Astrocyte of the spinal cord (primary cell): Measurements from ENCODE around the gene KRT77.

Source experiments
- DNase-seq: peaks from one replicate; pipeline ENCODE4 v3.0.0; 2011; ENCODE audit warnings: low read depth, low spot score
- H3K4me3 ChIP-seq: 2 replicates; pipeline ENCODE4 v1.5.1; 2011; ENCODE audit warnings: low read depth, mild to moderate bottlenecking, low read length, moderate library complexity
- in situ Hi-C: cut with HindIII; loops from 2 replicates; pipeline ENCODE4 v1.10.0; 2017; ENCODE audit warnings: low sequenced_read_pairs
- TF ChIP-seq, protein P1 (sequence below): IDR thresholded peaks from 2 replicates; pipeline ENCODE4 v1.5.1; 2012; ENCODE audit warnings: low read depth, mild to moderate bottlenecking, low read length, inconsistent platforms

Gene KRT77

DNA sequence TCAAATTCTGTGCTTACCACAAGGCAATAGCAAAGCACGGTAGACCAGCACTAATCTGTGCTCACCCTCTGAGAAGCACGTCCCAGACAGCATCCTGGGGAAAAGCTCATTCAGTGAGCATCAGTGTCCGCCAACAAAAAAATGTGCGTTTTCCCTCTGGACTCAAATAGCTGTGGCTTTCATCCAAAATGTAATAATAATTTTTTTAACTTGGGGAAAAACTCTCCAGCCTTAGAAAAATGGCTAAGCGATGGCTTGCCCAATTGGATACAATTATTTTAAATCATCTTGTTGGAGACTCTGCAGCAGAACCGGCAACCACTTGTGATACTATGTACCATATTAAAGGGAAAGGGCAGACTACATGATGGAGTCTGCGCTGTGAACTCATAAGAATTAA is 1.1 kb upstream of the KRT77 start:
- TF ChIP-seq, protein P1, sequence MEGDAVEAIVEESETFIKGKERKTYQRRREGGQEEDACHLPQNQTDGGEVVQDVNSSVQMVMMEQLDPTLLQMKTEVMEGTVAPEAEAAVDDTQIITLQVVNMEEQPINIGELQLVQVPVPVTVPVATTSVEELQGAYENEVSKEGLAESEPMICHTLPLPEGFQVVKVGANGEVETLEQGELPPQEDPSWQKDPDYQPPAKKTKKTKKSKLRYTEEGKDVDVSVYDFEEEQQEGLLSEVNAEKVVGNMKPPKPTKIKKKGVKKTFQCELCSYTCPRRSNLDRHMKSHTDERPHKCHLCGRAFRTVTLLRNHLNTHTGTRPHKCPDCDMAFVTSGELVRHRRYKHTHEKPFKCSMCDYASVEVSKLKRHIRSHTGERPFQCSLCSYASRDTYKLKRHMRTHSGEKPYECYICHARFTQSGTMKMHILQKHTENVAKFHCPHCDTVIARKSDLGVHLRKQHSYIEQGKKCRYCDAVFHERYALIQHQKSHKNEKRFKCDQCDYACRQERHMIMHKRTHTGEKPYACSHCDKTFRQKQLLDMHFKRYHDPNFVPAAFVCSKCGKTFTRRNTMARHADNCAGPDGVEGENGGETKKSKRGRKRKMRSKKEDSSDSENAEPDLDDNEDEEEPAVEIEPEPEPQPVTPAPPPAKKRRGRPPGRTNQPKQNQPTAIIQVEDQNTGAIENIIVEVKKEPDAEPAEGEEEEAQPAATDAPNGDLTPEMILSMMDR = no peak
- DNase-seq = no peak
- in situ Hi-C loops = no loop called here
- no peak overlapping the region for H3K4me3 ChIP-seq

- H3K4me3 ChIP-seq = no peak overlapping the region
- TF ChIP-seq, protein P1 = no peak
- in situ Hi-C loops = no loop called here
- DNase-seq = no peak
Measured at GRCh38 chr12:52703878-52704277, 554 bp upstream of the KRT77 start.

DNA sequence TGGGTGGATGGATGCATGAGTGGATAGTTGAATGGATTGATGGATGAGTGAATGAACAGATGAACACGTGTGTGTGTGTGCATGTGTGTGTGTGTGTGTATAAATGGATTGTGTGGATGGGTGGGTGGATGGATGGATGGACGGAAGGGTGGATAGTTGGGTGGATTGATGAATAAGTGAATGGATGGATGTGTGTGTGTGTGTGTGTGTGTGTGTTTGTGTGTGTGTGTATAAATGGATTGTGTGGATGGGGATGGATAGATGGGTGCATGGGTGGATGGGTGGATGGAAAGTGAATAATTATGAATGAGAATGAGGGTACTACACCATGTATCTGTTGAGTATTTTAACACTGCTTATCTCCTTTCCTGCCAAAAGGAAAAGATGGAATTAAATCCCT is 986 bp downstream of the KRT77 start:
- TF ChIP-seq, protein P1 = no peak
- no peak for DNase-seq
- in situ Hi-C loops = no loop called here
- no peak overlapping the region for H3K4me3 ChIP-seq

DNA sequence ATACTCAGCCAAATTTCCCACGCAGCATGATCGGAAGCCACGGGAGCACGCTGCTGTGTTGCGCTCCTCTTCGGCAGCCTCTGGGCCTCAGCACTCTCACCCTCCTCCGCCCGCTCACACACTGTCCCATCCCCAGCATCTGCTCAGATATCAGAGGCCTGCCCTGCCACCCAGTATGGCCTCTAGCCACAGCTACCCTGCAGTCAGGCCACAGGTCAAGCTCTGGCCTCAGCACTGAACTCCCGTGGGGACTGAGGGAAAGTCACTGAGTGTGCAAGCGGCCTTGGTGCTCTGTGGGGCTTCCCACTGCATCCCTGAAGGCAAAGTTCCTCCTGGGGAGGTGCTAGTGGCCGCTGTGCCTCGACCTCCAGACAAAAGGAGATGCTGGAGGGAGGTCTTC is 2.0 kb downstream of the KRT77 start:
- in situ Hi-C loops = no loop called here
- DNase-seq = no peak
- TF ChIP-seq, protein P1 = no peak
- no peak overlapping the region for H3K4me3 ChIP-seq

- TF ChIP-seq, protein P1 = no peak
- no peak overlapping the region for H3K4me3 ChIP-seq
- in situ Hi-C loops = no loop called here
- no peak for DNase-seq
Measured at GRCh38 chr12:52699960-52700359, 3.4 kb downstream of the KRT77 start.

- no peak overlapping the region for H3K4me3 ChIP-seq
- TF ChIP-seq, protein P1 = no peak
- DNase-seq = no peak
- in situ Hi-C loops = no loop called here
Measured at GRCh38 chr12:52699373-52699772, 4.0 kb downstream of the KRT77 start.

GRCh38 chr12:52698651-52699340 is 4.5 kb downstream of the KRT77 start:
- DNase-seq = no peak
- in situ Hi-C loops = no loop called here
- H3K4me3 ChIP-seq = no peak overlapping the region
- TF ChIP-seq, protein P1 = no peak
